ENCODE data around the gene NDUFA5.

Gene NDUFA5

GRCh38 chr7:123573341-123573740 is 15.7 kb upstream of the NDUFA5 start:
- TF ChIP-seq CTCF (conservative IDR thresholded peaks at IDR 0.05) (no peak), ZFX (IDR thresholded peaks at IDR 0.05) (no peak)
- H3K27ac ChIP-seq = no peak overlapping the region

- no peak overlapping the region for H3K27ac ChIP-seq
- no peak for TF ChIP-seq ZFX (IDR thresholded peaks at IDR 0.05)
These were observed 14.1 kb upstream of the NDUFA5 start for GRCh38 chr7:123571684-123572083.

GRCh38 chr7:123571187-123571586 is 13.6 kb upstream of the NDUFA5 start:
- H3K27ac ChIP-seq = no peak overlapping the region
- TF ChIP-seq ZFX (IDR thresholded peaks at IDR 0.05) = no peak
- no peak for TF ChIP-seq CTCF (conservative IDR thresholded peaks at IDR 0.05)

- TF ChIP-seq ZFX (IDR thresholded peaks at IDR 0.05) (no peak), CTCF (conservative IDR thresholded peaks at IDR 0.05) (no peak)
- H3K27ac ChIP-seq = no peak overlapping the region
These were observed 13.0 kb upstream of the NDUFA5 start for GRCh38 chr7:123570390-123571182.

- TF ChIP-seq ZFX (IDR thresholded peaks at IDR 0.05) = no peak
- no peak for TF ChIP-seq CTCF (conservative IDR thresholded peaks at IDR 0.05)
- H3K27ac ChIP-seq = no peak overlapping the region
These were observed 11.9 kb upstream of the NDUFA5 start for GRCh38 chr7:123569352-123570010.

GRCh38 chr7:123562121-123562520 is 4.5 kb upstream of the NDUFA5 start:
- TF ChIP-seq CTCF (conservative IDR thresholded peaks at IDR 0.05) = no peak
- TF ChIP-seq ZFX (IDR thresholded peaks at IDR 0.05) = no peak
- H3K27ac ChIP-seq = no peak overlapping the region

- TF ChIP-seq ZFX (IDR thresholded peaks at IDR 0.05) (no peak), CTCF (conservative IDR thresholded peaks at IDR 0.05) (no peak)
- peak overlapping the region; percentile 90; the same call in 1 of the 2 replicates for H3K27ac ChIP-seq
These were observed 764 bp upstream of the NDUFA5 start for GRCh38 chr7:123558289-123558874.
